PC-3 (cell line): Measurements from ENCODE around the gene PLXNA4.

ENCODE experiments used
- EZH2 ChIP-seq: fragments of 300-600 bp; sonication (generic); IDR thresholded peaks from one replicate; pipeline ENCODE4 v1.6.1; 2017; ENCODE audit warnings: antibody characterized with exemption, mild to moderate bottlenecking, low read length; ENCODE audit not compliant: unreplicated experiment
- TF ChIP-seq, protein P1 (sequence below): fragments of 300-600 bp; sonication (generic); conservative IDR thresholded peaks from 2 replicates; pipeline ENCODE4 v1.5.1; 2017; ENCODE audit warnings: antibody characterized with exemption, low read depth, mild to moderate bottlenecking, low read length

DNA sequence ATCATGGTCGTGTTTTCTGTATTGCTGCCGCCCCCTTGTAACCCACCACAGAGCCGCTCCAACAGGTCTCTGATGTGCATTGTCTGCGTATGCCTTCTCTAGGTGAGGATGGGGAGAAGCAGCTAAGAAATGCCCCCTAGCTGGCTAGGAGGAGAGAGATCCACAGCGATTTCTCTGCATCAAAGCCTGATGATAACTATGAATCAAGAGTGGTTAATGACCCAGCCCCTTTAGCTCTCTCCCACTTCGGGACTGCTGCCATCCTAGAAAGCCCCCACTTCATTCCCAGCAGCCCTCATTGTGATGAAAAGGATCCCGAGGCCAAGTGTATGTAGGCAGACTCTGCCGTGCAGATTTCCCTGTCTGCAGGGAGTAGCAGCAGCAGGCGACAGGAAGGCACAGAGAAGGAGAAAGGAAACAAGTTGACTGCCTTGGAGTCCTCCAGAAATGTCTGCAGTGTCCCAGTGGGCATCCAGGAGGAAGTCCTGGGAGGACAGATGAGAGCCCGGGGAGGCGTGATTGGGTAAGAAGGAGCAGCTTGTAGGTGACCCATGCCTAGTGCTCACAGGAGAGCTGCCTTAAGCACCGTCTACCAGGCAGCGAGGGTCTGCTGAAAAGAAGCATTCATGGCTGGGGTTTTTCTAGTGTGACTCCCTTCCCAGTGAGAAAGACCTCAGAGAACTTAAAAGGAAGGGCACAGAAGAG is 2.9 kb downstream of the PLXNA4 start:
- TF ChIP-seq, protein P1, sequence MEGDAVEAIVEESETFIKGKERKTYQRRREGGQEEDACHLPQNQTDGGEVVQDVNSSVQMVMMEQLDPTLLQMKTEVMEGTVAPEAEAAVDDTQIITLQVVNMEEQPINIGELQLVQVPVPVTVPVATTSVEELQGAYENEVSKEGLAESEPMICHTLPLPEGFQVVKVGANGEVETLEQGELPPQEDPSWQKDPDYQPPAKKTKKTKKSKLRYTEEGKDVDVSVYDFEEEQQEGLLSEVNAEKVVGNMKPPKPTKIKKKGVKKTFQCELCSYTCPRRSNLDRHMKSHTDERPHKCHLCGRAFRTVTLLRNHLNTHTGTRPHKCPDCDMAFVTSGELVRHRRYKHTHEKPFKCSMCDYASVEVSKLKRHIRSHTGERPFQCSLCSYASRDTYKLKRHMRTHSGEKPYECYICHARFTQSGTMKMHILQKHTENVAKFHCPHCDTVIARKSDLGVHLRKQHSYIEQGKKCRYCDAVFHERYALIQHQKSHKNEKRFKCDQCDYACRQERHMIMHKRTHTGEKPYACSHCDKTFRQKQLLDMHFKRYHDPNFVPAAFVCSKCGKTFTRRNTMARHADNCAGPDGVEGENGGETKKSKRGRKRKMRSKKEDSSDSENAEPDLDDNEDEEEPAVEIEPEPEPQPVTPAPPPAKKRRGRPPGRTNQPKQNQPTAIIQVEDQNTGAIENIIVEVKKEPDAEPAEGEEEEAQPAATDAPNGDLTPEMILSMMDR = no peak
- no peak for TF ChIP-seq EZH2
